ENCODE results near the gene MRPL11. TPM values are rescaled to one million over a fixed set of nuclear protein-coding genes. Genes with fewer than 3 reads are reported as not detected.

The MRPL11 gene
- total and polyA plus RNA-seq, 10 of the 15 experiments (the other 5 are each of a cell fraction or from before 2014, with no cell fraction given), result 43.5 to 248 (median 109) TPM

DNA sequence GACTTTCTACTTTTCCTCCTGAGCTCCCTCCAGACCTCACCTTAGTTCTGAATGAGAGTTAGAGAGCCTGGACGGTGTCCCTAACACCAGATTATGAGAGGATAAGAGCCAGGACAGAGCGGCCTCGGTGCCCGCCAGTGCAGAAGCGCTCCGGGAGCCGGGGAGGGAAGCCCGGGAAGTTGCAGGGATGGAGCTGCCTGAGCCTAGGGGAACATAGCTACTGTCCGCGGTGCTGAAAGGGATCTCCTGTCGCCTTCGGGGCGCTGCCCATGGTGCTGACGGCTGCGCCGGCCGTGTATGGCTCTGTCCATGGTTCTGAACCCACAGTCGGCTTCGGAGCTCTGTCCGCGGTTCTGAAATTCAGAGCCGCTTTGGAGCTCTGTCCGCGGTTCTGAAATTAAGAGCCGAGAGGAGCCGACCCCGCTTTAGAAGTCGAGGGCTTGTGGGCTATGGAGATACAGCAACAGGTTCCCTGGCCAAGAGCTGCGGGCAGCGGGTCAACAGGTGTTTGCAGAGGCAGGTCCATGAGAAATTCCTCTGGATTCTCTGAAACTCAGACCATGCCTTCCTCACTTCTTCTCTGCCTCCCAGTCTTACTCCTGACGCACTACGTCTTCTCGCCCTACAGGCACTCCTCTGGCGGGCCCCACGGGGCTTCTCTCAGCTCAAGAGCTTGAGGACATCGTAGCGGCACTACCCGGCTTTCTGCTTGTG, 17.0 kb downstream of the MRPL11 start (continued):
- TF ChIP-seq ZNF274 (IDR thresholded peaks at IDR 0.05; ENCODE audit: insufficient read depth, insufficient read length) (no peak), SPI1 (IDR thresholded peaks at IDR 0.05; ENCODE audit: borderline replicate concordance, insufficient read depth, low read depth, low read length) (no peak), SREBF2 (IDR thresholded peaks at IDR 0.05; ENCODE audit: low read length) (no peak), YBX1 (IDR thresholded peaks at IDR 0.05) (no peak), STAT3 (IDR thresholded peaks at IDR 0.05; ENCODE audit: low read depth, low read length) (no peak), FOXK2 (IDR thresholded peaks at IDR 0.05) (0 out of 2 replicates have a peak, but pooled peaks have one; percentile 33), CREB1 (IDR thresholded peaks at IDR 0.05; ENCODE audit: low read depth) (peak; percentile 82), BACH1 (IDR thresholded peaks at IDR 0.05; ENCODE audit: borderline replicate concordance) (no peak), MTA2 (IDR thresholded peaks at IDR 0.05; ENCODE audit: low read depth) (no peak), GATAD2B (conservative IDR thresholded peaks at IDR 0.05; ENCODE audit: low read depth) (peak; percentile 47; the same call in 1 of the 2 replicates), CEBPB (IDR thresholded peaks at IDR 0.05; ENCODE audit: borderline replicate concordance in 1 of 2, low read depth in 2 of 2, low read length in 2 of 2) (peak in 1 of 2 experiments; percentile 6; a peak in 1 of 4 replicates), GABPA (IDR thresholded peaks at IDR 0.05; ENCODE audit: low read depth) (no peak; the same call in 1 of the 2 replicates), SREBF1 (IDR thresholded peaks at IDR 0.05; ENCODE audit: low read length) (peak; percentile 100), SUZ12 (IDR thresholded peaks at IDR 0.05; ENCODE audit: unreplicated experiment) (no peak), SUPT20H (IDR thresholded peaks at IDR 0.05; ENCODE audit: borderline replicate concordance, control insufficient read depth, low read depth, low read length) (no peak), SMC3 (IDR thresholded peaks at IDR 0.05; ENCODE audit: borderline replicate concordance, low read length) (no peak), SP1 (IDR thresholded peaks at IDR 0.05; ENCODE audit: low read depth, low read length) (peak; percentile 69), NFXL1 (IDR thresholded peaks at IDR 0.05; ENCODE audit: borderline replicate concordance) (no peak), ZBTB33 (IDR thresholded peaks at IDR 0.05) (no peak), NFIC (IDR thresholded peaks at IDR 0.05; ENCODE audit: low read depth, low read length) (peak; percentile 56; the same call in 1 of the 2 replicates), POLR2AphosphoS2 (IDR thresholded peaks at IDR 0.05; ENCODE audit: low read depth, low read length) (no peak), MTA3 (IDR thresholded peaks at IDR 0.05; ENCODE audit: borderline replicate concordance, low read length) (no peak), JUND (IDR thresholded peaks at IDR 0.05; ENCODE audit: low read depth, low read length) (no peak), IKZF1 (conservative IDR thresholded peaks at IDR 0.05) (peak; percentile 74), NR2F1 (conservative IDR thresholded peaks at IDR 0.05) (0 out of 2 replicates have a peak, but pooled peaks have one; percentile 41), SMARCA5 (IDR thresholded peaks at IDR 0.05) (no peak), SRF (IDR thresholded peaks at IDR 0.05; ENCODE audit: low read depth in 2 of 2, low read length in 2 of 2) (peak in 1 of 2 experiments; percentile 77; a peak in 2 of 4 replicates)
- TF ChIP-seq, protein P1, sequence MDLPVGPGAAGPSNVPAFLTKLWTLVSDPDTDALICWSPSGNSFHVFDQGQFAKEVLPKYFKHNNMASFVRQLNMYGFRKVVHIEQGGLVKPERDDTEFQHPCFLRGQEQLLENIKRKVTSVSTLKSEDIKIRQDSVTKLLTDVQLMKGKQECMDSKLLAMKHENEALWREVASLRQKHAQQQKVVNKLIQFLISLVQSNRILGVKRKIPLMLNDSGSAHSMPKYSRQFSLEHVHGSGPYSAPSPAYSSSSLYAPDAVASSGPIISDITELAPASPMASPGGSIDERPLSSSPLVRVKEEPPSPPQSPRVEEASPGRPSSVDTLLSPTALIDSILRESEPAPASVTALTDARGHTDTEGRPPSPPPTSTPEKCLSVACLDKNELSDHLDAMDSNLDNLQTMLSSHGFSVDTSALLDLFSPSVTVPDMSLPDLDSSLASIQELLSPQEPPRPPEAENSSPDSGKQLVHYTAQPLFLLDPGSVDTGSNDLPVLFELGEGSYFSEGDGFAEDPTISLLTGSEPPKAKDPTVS (IDR thresholded peaks at IDR 0.05; ENCODE audit: low read depth, low read length), result peak; percentile 83; the same call in 1 of the 2 replicates
- TF ChIP-seq, protein P2, sequence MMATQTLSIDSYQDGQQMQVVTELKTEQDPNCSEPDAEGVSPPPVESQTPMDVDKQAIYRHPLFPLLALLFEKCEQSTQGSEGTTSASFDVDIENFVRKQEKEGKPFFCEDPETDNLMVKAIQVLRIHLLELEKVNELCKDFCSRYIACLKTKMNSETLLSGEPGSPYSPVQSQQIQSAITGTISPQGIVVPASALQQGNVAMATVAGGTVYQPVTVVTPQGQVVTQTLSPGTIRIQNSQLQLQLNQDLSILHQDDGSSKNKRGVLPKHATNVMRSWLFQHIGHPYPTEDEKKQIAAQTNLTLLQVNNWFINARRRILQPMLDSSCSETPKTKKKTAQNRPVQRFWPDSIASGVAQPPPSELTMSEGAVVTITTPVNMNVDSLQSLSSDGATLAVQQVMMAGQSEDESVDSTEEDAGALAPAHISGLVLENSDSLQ (IDR thresholded peaks at IDR 0.05), result peak; percentile 14; the same call in 1 of the 2 replicates

Measured in GM12878 (cell line).